Liver (tissue), 9 donors: Measurements from ENCODE around the gene FUCA2. TPM values are rescaled to one million over a fixed set of nuclear protein-coding genes. Genes with fewer than 3 reads are reported as not detected.

Source experiments
- DNase-seq: peaks from one replicate; pipeline ENCODE4 v3.0.0-alpha.2; 2017; ENCODE audit warnings: low spot score
- H3K27ac ChIP-seq, 2 donors: one replicate each; pipeline ENCODE4 v1.7.0; 2013; ENCODE audit warnings: inconsistent platforms in 2 of 2, low read length in 2 of 2, control low read depth in 1 of 2, low read depth in 1 of 2, mild to moderate bottlenecking in 1 of 2
- H3K27me3 ChIP-seq, 4 donors: one replicate each; pipeline versions ENCODE4 v1.6.1 to v1.7.0; 2013; ENCODE audit warnings: low read length in 3 of 4, inconsistent platforms in 1 of 4, mild to moderate bottlenecking in 1 of 4, moderate library complexity in 1 of 4; ENCODE audit not compliant: control insufficient read depth in 4 of 4, insufficient read depth in 4 of 4
- H3K36me3 ChIP-seq, 4 donors: one replicate each; pipeline versions ENCODE4 v1.6.1 to v1.7.0; 2013; ENCODE audit warnings: low read length in 3 of 4, mild to moderate bottlenecking in 3 of 4, low read depth in 1 of 4, moderate library complexity in 1 of 4; ENCODE audit not compliant: control insufficient read depth in 4 of 4, insufficient read depth in 3 of 4
- H3K4me1 ChIP-seq, 4 donors: one replicate each; pipeline versions ENCODE4 v1.6.1 to v1.7.0; 2013; ENCODE audit warnings: low read length in 3 of 4, mild to moderate bottlenecking in 3 of 4, moderate library complexity in 1 of 4; ENCODE audit not compliant: control insufficient read depth in 4 of 4, insufficient read depth in 4 of 4
- H3K4me3 ChIP-seq, 3 donors: one replicate each; pipeline versions ENCODE4 v1.6.1 to v1.7.0; 2013; ENCODE audit warnings: low read length in 3 of 3, control low read depth in 1 of 3, low read depth in 1 of 3, mild to moderate bottlenecking in 1 of 3
- H3K9ac ChIP-seq, 2 donors: one replicate each; pipeline ENCODE4 v1.7.0; 2013; ENCODE audit warnings: low read length in 2 of 2, mild to moderate bottlenecking in 2 of 2, moderate library complexity in 2 of 2, control low read depth in 1 of 2, low read depth in 1 of 2
- H3K9me3 ChIP-seq, 4 donors: one replicate each; pipeline versions ENCODE4 v1.6.1 to v1.7.0; 2013; ENCODE audit warnings: low read length in 3 of 4; ENCODE audit not compliant: control insufficient read depth in 4 of 4
- CTCF ChIP-seq: fragments of 150-350 bp; IDR thresholded peaks from 2 replicates; pipeline ENCODE4 v1.5.1; 2017; ENCODE audit warnings: improper control_type of control experiment, low read depth, low read length; ENCODE audit not compliant: missing input control
- FOXA1 ChIP-seq: IDR thresholded peaks from 2 replicates; pipeline ENCODE4 v1.6.1; 2016; ENCODE audit warnings: antibody characterized with exemption
- FOXA2 ChIP-seq: IDR thresholded peaks from 2 replicates; pipeline ENCODE4 v1.6.1; 2016; ENCODE audit warnings: antibody characterized with exemption
- GABPA ChIP-seq, 2 donors: IDR thresholded peaks in 1 of 2; conservative IDR thresholded peaks in 1 of 2; 2 replicates each; pipeline ENCODE4 v1.6.1; 2016; ENCODE audit warnings: antibody characterized with exemption in 2 of 2, mild to moderate bottlenecking in 1 of 2, moderate library complexity in 1 of 2
- HNF4A ChIP-seq, 2 donors: conservative IDR thresholded peaks; 2 replicates each; pipeline ENCODE4 v1.6.1; 2016; ENCODE audit warnings: antibody characterized with exemption in 2 of 2, mild to moderate bottlenecking in 2 of 2
- HNF4G ChIP-seq: IDR thresholded peaks from 2 replicates; pipeline ENCODE4 v1.6.1; 2016; ENCODE audit warnings: antibody characterized with exemption
- RAD21 ChIP-seq, 2 donors: IDR thresholded peaks; 2 replicates each; pipeline ENCODE4 v1.6.1; 2016; ENCODE audit warnings: antibody characterized with exemption in 2 of 2, mild to moderate bottlenecking in 2 of 2
- RXRA ChIP-seq, 2 donors: IDR thresholded peaks; 2 replicates each; pipeline ENCODE4 v1.6.1; 2017 to 2018; ENCODE audit warnings: antibody characterized with exemption in 2 of 2, mild to moderate bottlenecking in 1 of 2
- SP1 ChIP-seq: IDR thresholded peaks from 2 replicates; pipeline ENCODE4 v1.6.1; 2018; ENCODE audit warnings: antibody characterized with exemption, mild to moderate bottlenecking
- TAF1 ChIP-seq: conservative IDR thresholded peaks from 2 replicates; pipeline ENCODE4 v1.6.1; 2016; ENCODE audit warnings: antibody characterized with exemption, mild to moderate bottlenecking
- YY1 ChIP-seq: IDR thresholded peaks from 2 replicates; pipeline ENCODE4 v1.6.1; 2016; ENCODE audit warnings: antibody characterized with exemption, mild to moderate bottlenecking
- WGBS: extraction: QIAGEN DNeasy Blood & Tissue Kit; methylation state at CpG from one replicate; pipeline ENCODE4 v1.1.7; 2013; 5-methylcytosine and 5-hydroxymethylcytosine counted together
- polyA plus RNA-seq, 2 donors: library from polyadenylated mRNA; stranded (reverse) in 1 of 2; unstranded in 1 of 2; fragments of 200-250 nt in 1 of 2; fragments of >200 nt in 1 of 2; fragmentation: Nextera tagmentation in 1 of 2; extraction: Ambion mirVana in 1 of 2; gene quantifications; one replicate each; pipeline versions ENCODE4 v1.2.1 to v1.2.3, GENCODE V29; 2013 to 2015
- total RNA-seq, 2 donors: library from RNA; depleted of rRNA; stranded (reverse); fragments of >200 nt; gene quantifications; one replicate each; pipeline ENCODE4 v1.2.3, GENCODE V29; 2014
- TF ChIP-seq, protein P1 (sequence below): IDR thresholded peaks from 2 replicates; pipeline ENCODE4 v1.6.1; 2016; ENCODE audit warnings: antibody characterized with exemption
- donor health status: healthy.
- donor health status: healthy.
- donor health status: healthy.
- donor health status: healthy.
- donor health status: healthy.

Gene FUCA2
- total and polyA plus RNA-seq, 4 donors = 22.4 to 44.5 (median 35.1) TPM

- DNase-seq = no peak
- Histone ChIP-seq H3K4me1 (peaks cover 3 to 21% (median 14%) of the 10 kb centered on the region in 4 donors), H3K27me3 (no peaks in the 10 kb centered on the region), H3K9ac (peak overlapping the region in 1 of 2 donors; percentile 34), H3K36me3 (no peaks in the 10 kb centered on the region), H3K4me3 (peak overlapping the region in 2 of 3 donors; percentile 53 to 79), H3K27ac (no peak overlapping the region), H3K9me3 (no peaks in the 10 kb centered on the region)
- TF ChIP-seq CTCF (no peak), HNF4A (conservative IDR thresholded peaks at IDR 0.05) (no peak), RAD21 (IDR thresholded peaks at IDR 0.05) (peak in 1 of 2 donors; percentile 4), YY1 (no peak)
- WGBS = 5% methylated on average over 27 of the region's 27 CpGs
Observed at GRCh38 chr6:143536461-143536865, 24.9 kb upstream of the FUCA2 start.

GRCh38 chr6:143535189-143535614 lies 23.7 kb upstream of the FUCA2 start:
- Histone ChIP-seq H3K4me1 (peaks cover 3 to 21% (median 14%) of the 10 kb centered on the region in 4 donors), H3K9ac (no peak overlapping the region), H3K4me3 (no peak overlapping the region), H3K36me3 (no peaks in the 10 kb centered on the region), H3K9me3 (no peaks in the 10 kb centered on the region), H3K27me3 (no peaks in the 10 kb centered on the region), H3K27ac (no peak overlapping the region)
- WGBS = 55% methylated on average over 5 of the region's 5 CpGs
- DNase-seq = no peak
- peak; percentile 52 for TF ChIP-seq SP1
- peak; percentile 58 for TF ChIP-seq FOXA2
- TF ChIP-seq RXRA (IDR thresholded peaks at IDR 0.05) = peak; percentile 8 to 25
- no peak for TF ChIP-seq HNF4G
- TF ChIP-seq HNF4A (conservative IDR thresholded peaks at IDR 0.05) = peak; percentile 45 to 62
- peak; percentile 26 for TF ChIP-seq FOXA1
- TF ChIP-seq, protein P1, sequence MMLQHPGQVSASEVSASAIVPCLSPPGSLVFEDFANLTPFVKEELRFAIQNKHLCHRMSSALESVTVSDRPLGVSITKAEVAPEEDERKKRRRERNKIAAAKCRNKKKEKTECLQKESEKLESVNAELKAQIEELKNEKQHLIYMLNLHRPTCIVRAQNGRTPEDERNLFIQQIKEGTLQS = no peak

GRCh38 chr6:143531720-143532499 lies 20.4 kb upstream of the FUCA2 start:
- Histone ChIP-seq H3K27ac (no peak overlapping the region), H3K36me3 (no peaks in the 10 kb centered on the region), H3K27me3 (no peaks in the 10 kb centered on the region), H3K4me3 (no peak overlapping the region), H3K4me1 (peaks cover 3 to 12% (median 7%) of the 10 kb centered on the region in 4 donors), H3K9me3 (no peaks in the 10 kb centered on the region), H3K9ac (no peak overlapping the region)
- no peak for DNase-seq
- 65% methylated on average over 5 of the region's 5 CpGs for WGBS
- TF ChIP-seq GABPA (IDR thresholded peaks at IDR 0.05 in 1 of 2, conservative IDR thresholded peaks at IDR 0.05 in 1 of 2) (no peak), FOXA1 (no peak), TAF1 (no peak), RAD21 (IDR thresholded peaks at IDR 0.05) (no peak), CTCF (no peak)
- TF ChIP-seq, protein P1 = no peak
